Measurements from ENCODE around the gene PIK3CB.
"Not testable (repeated sequence)": the region's sequence is repeated elsewhere in the genome, so short reads cannot be mapped to it uniquely, and the experiment has no call there.

Gene PIK3CB

DNA sequence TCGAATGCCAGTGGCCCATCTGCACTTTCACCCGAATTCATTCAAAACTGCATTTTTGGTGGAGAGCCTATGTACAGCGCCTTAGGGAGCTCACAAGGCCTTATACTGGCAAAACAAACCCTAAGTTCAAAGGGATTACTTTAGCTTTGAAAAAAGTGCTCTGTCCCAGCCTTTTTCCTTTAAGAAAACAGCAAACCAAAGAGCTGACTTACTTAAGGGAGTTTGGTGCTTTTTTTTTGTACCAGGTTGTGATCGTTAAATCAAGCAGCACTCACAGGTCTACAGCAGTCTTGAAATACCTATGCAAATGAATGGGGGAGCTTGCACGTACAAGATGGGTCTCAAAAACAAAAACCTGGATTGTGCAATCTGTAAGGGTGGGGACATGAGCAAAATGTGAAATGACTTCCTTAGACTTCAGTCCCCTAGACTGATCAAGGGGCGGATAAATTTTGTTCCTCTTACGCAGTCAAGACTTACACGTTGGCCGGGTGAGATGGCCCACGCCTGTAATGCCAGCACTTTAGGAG lies 11.6 kb upstream of the PIK3CB start:
- no peak for DNase-seq

DNA sequence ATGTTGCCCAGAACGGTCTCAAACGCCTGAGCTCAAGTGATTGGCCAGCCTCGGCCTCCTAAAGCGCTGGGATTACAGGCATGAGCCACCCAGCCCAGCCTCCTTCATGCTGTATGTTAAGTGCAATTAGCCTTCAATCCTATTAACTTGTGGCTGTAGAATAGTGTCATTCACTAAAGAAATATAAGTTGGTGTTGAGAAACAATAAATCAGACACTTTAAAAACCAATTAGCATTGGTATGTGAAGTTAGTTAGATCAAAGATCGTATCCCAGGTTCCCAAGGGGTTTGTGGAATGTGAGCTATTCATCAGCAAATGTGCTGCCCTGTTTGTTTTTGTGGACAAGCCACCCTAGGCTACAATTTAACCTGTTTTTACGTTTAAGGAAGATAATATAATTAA lies 11.0 kb upstream of the PIK3CB start:
- DNase-seq = no peak

DNA sequence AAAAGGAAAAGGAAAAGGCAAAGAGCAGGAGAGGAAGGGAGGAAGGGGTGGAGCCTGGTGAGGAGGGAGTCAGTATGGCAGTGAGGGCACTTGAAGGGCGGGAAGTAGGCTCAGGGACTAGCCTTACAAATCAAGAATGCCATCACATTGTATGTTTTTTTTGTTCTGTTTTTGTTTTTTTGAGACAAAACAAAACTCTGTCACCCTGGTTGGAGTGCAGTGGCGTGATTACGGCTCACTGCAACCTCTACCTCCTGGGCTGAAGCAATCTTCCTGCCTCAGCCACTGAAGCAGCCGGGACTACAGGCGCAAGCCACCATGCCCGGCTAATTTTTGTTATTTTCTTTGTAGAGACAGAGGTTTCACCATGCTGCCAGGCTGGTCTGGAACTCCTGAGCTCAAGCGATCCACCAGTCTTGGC lies 10.5 kb upstream of the PIK3CB start:
- DNase-seq = no peak

DNA sequence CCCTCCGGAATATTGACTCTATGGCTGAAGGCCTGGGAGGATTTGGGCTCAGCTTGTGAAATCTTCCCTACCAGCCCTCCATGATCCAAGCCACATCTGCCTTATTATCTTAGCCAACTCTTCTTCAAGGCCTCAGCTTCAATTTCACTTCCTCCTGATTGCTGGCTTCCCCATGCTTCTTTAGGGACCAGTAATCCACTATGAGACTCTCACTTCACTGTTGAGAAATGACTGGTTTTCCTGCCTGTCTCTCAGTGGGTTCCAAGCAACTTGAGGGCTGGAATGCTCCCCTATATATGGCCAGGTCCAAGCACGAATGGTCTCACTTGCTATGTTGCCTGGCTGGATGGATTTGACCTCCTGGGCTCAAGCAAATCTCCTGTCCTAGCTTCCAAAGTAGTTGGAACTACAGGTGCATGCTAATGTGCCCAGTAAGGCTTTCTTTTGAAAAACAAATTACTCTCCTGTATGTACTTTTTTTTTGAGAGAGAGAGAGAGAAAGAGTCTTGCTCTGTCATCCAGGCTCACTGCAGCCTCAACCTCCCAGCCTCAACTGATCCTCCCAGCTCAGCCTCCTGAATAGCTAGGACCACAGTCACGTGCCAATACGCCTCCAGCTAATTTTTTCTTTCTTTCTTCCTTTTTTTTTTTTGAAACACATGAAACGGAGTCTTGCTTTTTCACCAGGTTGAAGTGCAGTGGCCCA lies 7.9 kb upstream of the PIK3CB start:
- DNase-seq = no peak

DNA sequence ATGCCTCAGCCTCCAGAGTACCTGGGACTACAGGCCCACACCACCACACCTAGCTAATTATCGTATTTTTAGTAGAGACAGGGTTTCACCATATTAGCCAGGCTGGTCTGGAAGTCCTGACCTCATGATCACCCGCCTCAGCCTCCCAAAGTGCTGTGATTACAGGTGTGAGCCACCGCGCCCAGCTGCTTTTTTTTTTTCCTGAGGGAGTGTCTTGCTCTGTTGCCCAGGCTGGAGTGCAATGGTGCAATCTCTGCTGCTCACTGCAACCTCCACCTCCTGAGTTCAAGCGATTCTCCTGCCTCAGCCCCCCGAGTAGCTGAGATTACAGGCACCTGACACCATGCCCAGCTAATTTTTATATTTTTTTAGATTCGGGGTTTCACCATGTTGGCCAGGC lies 3.7 kb upstream of the PIK3CB start:
- DNase-seq = not testable (repeated sequence)

DNA sequence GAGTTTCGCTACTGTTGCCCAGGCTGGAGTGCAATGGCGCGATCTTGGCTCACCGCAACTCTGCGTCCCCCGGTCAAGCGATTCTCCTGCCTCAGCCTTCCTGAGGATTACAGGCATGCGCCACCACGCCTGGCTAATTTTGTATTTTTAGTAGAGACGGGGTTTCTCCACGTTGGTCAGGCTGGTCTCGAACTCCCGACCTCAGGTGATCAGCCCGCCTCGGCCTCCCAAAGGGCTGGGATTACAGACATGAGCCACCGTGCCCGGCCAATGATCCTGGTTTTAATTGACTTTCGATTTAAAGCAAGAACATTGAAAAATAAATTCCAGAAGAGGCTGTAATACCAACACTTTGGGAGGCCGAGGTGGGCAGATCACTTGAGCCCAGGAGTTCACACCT lies 1.1 kb upstream of the PIK3CB start:
- not testable (repeated sequence) for DNase-seq

DNA sequence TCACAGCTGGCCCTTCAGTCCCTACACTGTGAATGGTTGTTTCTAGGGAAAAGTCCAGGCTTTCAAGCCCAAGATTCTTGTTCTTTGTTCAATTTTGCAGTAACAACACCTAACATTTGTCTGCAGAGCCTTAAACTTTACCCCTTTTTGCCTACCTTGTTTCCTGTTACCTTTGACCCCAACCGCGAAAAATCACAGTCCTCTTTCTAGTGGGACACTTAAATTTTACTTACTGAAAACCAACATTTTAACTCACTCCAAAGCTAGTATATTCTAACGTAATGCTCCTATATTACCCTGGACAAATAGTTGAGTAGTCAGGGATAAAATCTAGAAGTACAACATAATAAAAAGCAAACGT lies 649 bp upstream of the PIK3CB start:
- no peak for DNase-seq

DNA sequence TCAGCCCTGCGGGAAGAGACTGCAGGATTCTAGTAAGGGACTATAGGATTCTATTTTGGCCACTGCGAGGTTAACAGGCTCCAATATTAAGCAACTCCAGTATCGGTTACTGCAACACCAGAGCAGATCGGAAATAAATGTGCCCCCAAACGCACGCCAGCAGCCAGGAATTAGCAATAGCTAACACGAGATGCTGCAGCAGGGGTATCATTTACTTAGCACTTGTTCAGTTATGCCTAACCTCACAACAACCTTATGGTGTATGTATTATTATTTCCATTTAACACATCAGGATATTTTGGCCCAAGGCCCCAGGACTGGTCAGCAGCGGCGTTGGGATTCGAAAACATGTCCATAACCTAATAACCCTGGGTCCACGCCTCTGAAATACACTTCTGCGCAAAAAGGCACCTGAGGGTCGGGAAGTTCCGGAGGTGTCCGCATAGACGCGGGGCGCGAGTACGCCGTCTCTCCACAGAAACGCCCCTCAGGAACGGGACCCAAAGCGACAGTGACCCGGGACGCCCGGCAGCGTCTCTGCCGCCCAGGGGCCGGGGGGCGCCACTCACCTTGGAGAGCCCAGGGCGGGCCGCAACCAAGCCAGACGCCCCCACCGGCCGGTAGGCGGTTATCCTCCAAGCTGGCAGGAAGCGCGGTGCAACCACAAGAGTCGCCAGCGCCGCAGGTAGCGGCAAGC lies 681 bp downstream of the PIK3CB start:
- DNase-seq = peak; percentile 2 to 52

DNA sequence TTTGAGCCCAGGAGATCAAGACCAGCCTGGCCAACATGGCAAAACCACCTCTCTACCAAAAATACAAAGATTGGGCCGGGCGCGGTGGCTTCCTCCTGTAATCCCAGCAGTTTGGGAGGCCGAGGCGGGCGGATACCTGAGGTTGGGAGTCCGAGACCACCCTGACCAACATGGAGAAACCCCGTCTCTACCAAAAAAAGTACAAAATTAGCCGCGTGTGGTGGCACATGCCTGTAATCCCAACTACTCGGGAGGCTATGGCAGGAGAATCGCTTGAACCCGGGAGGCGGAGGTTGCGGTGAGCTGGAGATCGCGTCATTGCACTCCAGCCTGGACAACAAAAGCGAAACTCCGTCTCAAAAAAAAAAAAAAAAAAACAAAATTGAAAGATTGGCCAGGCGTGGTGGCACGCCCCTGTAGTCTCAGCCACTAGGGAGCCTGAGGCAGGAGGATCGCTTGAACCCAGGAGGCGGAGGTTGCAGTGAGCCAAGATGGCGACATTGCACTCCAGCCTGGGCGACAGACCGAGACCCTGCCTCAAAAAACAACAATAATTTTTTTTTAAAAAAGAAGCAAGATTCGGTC lies 2.2 kb downstream of the PIK3CB start:
- not testable (repeated sequence) for DNase-seq

DNA sequence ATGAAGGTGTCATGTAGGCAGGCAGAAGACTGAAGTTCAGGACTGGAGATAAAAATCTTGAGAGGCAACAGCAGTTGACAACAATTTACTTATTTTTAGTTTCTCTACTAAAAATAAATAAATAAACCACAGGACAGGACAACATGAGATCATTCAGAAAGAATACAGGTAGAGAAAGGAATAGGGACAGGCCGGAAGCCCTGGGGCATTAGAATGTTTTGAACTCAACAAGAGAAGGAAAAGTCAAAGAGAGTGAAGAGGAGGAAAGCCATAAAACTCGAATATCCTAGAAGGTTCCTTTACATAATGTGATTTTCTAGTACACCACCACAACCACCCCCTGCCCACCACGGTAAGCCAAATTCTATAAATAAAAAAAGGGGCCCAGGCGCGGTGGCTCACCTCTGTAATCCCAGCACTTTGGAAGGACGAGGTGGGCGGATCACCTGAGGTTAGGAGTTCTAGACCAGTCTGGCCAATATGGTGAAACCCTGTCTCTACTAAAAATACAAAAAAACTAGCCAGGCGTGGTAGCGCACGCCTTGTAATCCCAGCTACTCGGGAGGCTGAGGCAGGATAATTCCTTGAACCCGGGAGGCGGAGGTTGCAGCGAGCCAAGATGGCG lies 4.7 kb downstream of the PIK3CB start:
- DNase-seq = no peak

DNA sequence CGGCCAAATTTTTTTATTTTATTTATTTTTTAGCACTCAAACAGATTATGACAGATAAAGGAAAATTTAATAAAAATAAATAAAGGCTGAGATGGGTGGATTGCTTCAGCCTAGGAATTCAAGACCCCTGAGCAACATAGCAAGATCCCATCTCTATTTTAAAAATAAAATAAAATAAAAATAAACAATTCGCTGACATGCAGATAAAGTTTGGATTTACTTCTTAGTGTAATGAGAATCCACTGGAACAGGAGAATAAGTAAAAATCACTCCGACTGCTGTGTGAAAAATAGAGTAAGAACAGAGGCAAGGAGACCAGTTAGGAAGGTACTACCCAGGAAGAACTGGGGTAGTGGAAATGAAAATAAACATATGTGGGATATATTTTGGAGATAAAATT lies 5.6 kb downstream of the PIK3CB start:
- no peak for DNase-seq

DNA sequence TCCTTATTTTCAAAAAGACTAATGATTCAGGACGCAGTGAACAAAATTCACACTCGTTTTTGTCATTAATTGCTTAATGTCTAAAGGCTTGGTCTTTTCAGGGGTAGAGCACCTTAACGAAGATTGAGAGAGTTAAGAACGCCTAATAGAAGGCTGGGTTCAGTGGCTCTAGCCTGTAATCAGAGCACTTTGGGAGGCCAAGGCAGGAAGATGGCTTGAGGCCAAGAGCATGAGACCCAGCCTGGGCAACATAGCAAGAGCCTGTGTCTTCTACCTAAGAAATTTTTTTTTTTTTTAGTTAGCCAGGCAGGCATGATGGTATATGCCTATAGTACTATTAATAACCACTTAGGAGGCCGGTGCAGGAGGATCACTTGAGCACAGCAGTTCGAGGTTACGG lies 7.5 kb downstream of the PIK3CB start:
- DNase-seq = no peak

DNA sequence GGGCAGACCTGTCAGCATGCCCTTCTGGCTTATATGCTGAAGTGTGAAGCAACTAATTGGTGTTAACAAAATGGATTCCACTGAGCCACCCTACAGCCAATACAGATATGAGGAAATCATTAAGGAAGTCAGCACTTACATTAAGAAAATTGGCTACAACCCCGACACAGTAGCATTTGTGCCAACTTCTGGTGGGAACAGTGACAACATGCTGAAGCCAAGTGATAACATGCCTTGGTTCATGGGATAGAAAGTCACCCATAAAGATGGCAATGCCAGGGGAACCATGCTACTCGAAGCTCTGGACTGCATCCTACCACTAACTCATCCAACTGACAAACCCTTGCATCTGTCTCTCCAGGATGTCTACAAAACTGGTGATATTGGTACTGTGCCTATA lies 9.4 kb downstream of the PIK3CB start:
- no peak for DNase-seq

DNA sequence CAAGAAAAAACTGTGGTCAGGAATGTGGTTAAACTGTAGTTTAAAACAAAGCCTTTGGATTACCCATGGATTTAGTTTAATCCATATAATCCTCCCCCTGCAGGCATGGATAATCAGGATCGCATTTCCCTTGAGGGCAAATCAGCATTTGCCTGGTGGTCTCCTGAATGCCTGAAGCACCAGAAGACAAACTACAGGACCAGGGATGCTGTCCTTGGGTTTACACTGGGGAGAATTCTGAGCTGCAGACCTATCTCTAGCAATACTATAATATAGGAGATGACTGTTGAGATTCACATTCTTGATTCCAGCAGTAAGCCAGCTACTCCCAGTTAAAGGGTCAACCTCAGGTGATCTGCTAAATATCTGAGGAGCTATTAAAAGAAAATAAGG lies 10.6 kb downstream of the PIK3CB start:
- DNase-seq = no peak

DNA sequence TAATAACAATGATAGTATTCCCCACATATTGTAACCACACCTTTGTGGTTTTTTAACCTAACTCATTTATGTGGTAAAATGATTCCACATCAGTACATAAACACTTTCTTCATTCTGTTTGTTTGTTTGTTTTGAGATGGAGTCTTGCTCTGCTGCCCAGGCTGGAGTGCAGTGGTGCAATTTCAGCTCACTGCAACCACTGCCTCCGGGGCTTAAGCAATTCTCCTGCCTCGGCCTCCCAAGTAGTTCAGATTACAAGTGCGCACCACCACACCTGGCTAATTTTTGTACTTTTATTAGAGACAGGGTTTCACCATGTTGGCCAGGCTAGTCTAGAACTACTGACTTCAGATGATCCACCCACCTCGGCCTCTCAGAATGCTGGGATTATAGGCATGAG lies 14.3 kb downstream of the PIK3CB start:
- not testable (repeated sequence) for DNase-seq

DNA sequence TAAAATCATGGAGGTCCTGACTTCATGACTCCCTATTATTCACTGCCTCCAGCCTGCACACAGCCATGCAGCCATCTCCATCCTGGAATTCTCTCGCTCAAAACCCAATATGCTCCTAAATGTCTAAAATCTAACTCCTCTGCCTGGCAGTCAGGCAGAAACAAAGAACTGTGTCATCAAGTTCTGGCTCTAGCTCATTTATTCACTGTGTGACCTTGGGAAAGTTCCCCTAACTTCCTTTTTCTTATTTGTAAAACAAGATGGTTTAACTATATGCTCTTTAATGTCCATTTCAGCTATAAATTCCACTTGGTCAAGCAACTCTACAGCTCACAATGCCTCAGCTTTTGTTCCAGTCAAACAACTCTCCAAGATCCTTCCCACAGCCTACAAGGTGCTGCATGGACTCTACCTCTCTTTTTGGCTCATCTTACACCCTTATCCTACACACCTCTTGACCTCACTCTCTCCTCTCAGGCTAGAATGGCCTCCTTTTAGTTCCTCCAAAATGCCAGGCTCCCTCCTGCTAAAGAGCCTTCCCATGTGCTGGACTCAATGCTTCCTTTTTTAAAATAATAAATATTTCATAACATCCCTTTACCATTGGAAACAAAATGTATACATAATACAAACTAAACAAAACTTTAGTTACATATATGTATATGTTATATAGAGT lies 16.4 kb downstream of the PIK3CB start:
- DNase-seq = no peak

DNA sequence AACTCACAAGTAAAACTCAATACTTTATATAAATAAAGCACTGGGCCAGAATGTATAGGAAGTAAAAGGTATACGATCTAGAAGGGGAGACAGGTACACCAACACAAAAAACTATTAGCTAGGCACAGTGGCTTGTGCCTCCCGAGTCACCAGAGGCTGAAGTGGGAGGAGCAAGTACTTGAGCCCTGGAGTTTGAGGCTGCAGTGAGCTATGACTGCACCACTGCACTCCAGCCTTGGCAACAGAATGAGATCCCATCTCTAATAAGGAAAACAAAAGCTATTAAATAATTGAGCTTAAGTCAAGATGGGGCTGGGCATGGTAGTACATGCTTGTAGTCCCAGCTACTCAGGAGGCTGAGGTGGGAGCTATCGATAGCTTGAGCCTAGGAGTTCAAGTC lies 17.0 kb downstream of the PIK3CB start:
- no peak for DNase-seq

DNA sequence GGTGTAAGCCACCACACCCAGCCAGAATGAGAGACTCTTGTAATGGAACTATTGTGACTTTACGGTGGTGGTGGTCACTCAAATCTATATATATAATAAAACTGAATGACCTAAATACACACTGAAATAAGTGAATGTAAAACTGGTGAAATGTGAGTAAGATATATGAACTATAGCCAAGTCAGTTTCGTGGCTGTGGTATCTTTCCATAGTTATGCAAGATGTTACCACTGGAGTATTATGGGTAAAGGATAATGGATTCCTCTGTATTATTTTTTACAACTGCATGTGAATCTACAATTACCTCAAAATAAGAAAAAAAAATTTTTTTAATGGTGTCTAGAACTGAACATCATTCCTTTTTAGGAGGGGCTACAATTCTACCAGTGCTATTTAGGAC lies 21.9 kb downstream of the PIK3CB start:
- no peak for DNase-seq

DNA sequence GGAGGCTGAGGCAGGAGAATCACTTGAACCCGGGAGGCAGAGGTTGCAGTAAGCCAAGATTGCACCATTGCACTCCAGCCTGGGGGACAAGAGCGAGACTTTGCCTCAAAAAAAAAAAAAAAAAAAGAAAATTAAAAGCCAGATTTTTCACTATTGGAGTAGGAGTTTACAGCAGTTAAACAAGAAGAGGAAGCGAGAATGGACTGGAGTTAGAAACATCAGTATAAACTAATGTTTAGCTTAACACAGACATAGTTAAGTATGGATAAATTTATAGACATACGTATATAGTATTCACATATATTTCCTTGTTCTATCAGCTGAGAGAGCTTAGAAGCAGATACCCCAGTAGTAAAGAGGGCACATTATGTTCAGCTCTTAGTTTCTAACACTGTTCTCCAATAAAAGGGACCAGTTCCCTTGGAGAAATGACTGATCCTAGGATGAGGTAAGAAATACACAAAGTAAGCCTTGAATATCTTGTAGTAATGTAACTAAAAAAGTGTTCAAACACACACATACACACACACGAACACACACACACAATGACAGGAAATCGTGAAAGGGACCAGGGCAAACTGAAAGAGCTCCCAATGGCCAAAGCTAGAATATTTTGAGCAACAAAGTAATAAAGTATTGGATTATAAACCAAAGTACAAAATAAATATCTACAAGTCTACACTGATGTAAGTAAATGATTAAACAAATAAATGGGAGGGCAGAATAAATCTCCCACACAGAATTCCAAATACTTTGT lies 25.1 kb downstream of the PIK3CB start:
- DNase-seq = no peak

DNA sequence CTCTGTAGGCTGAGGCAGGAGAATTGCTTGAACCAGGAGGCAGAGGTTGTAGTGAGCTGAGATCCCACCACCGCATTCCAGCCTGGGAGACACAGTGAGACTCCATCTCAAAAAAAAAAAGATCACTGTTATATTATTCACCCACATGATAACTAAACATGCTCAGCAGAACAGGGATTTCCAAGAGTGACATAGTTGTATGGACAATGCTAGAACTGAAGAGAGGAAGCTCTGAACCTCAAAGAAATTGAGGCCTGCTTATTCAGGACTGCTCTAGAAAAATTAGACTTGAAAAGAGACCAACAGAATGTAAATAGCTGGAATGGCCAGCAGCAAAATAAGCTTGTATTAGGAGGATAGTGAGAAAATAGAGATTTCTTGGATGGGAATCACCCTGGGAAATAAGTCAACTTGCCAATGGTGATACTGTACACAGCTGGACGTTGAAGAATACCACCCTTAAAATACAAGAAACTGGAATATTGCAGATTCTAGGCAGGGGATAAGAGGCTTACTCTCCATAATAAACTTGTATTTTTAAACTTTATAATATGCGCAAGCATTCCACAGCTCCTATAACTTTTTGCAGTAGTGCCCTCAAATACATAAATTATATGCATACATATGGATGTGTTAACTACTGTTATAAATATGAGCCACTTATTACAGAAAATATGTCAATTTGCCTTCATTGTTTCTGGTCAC lies 28.2 kb downstream of the PIK3CB start:
- DNase-seq = no peak

DNA sequence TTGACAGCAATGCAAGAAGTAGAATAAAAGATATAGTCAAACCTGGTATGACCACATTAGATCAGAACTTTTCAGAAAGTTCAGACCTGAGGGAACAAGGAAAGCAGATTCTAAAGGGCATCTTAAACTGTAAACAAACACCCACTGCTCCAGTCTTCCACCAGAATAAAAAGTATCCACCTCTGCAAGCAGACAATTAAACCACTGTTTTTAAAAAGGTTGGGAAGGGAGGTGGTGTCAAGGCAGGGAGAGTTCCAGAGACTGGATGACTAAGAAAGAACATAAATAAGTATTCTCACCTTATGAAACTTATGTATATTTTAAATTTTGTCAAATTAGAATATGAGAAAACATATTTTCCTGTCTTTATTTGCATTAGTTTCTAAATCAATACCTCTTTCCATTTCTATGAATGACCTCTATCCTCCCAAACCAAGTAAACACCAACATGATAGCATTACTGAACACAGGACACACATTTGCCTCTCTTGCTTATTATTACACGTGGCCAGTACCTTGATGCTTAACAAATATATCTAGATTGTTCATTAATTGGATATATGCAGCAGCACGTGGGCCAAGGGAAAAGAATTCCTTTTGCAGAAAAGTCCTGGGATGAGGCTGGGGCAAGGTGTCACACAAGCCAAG lies 31.6 kb downstream of the PIK3CB start:
- DNase-seq = no peak

Measured in stimulated activated CD4-positive, alpha-beta T cell treated with anti-CD3 and anti-CD28 coated beads, Interleukin-4, amount 100 ng/mL, for 4 hours (primary cell).